ENCODE data around the gene PRSS33.

PRSS33 gene, protein sequence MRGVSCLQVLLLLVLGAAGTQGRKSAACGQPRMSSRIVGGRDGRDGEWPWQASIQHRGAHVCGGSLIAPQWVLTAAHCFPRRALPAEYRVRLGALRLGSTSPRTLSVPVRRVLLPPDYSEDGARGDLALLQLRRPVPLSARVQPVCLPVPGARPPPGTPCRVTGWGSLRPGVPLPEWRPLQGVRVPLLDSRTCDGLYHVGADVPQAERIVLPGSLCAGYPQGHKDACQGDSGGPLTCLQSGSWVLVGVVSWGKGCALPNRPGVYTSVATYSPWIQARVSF

DNA sequence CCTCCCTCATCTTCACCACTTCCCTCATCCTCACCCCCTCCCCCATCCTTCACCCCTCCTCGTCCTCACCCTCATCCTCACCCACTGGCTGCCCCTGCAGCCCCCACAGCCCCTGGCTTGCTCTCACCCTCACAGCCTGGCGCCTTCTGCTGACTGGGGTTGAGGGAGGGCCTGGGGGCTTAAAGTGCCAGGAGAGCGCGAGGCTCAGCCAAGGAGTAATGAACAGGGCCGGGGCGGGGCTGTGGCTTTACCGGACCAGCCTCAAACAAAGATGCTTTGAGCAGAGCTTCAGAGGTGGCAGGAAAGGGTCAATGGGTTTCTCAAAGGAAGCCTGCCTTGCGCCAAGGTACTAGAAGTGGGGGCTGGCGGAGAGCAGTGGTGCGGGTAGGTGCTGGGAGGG lies at the start of gene PRSS33:
TSS of gene PRSS33 (minus strand) at position 155 of the 400 bp plus-strand sequence. CDS start 1,013 bp downstream, outside the sequence.
- DNase-seq (ENCODE audit: low spot score), result no peak

DNA sequence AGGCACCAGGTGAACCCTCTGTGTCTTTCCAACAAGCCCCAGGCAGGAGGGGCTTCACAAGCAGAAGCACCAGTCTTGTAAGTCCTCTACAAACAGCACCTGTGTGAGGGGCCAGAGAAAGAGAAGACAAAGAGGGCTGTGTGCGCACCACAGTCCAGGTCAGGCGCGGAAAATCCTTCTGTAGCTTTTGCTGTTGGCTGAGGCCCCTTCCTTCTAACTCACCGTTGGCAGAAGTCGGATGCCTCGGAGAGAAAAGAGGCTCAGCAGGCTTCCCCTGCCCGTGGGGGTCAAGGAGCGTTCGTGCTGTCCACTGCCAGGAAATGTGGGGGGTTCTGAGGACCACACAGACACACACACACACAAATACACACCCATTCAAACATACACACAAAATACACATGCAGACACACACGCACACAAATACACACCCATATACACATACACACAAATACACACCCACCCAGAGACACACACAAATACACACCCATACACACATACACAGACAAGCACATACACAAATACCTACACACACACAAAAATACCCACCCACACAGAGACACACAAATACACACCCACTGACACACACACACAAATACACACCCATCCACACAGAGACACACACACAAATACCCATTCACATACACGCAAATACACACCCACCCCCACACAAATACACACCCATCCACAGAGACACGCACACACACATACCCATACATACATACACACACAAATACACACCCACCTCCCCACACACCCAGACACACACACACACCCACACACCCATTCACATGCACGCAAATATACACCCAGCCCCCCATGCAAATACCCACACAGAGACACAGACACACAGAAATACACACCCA lies 49.5 kb upstream of the PRSS33 start:
- no peak for DNase-seq (ENCODE audit: low spot score)

DNA sequence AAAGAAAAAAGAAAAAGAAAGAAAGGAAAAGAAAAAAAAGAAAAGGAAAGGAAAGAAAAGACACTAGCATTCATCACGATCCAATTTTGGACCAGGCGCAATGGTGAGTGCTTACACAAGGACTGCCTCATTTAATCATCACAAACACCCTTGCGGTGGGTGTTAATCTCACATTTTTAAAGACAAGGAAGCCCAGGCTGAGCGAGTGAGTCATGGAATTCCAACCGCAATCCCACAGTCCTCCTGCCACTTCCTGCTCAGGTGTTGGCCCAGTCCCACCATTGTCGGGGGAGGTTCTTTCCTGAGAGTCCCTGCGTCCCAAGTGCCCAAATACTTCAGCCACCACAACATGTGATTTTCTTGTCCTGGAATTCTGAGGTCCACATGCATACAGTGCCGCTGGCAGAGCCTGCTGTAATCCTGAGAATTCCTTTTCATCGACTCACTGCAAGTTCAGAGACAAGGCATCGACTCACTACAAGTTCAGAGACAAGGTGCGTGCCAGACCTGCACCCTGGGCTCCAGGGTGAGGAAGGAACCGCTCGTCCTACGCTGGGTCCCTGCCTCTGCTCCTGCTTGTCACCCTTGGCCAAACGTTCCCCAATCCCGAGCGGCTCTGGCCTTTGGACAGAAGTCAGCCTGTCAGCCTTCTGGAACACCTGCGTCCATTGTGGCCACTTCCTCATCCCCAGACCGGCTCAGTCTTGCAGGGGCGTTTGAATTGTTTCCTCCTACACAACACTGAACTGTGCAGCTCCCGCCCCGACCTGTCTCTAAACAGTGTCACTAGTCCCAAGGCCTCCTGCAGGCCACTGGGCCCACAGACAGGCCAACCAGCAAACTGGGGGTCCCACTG lies 48.5 kb upstream of the PRSS33 start:
- DNase-seq (ENCODE audit: low spot score), result no peak

DNA sequence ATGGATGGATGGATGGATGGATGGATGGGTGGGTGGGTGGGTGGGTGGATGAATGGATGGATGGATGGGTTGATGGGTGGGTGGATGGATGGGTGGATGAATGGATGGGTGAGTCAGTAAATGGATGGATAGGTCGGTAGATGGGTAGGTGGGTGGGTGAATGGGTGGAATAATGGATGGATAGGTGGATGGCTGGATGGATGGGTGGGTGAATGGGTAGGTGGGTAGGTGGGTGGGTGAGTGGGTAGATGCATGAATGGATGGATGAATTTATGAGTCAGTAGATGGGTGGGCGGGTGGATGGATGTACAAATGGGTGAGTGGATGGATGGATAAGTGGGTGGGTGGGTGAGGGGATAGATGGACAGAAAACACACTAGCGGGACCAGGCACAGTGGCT lies 47.6 kb upstream of the PRSS33 start:
- DNase-seq (ENCODE audit: low spot score), result no peak

DNA sequence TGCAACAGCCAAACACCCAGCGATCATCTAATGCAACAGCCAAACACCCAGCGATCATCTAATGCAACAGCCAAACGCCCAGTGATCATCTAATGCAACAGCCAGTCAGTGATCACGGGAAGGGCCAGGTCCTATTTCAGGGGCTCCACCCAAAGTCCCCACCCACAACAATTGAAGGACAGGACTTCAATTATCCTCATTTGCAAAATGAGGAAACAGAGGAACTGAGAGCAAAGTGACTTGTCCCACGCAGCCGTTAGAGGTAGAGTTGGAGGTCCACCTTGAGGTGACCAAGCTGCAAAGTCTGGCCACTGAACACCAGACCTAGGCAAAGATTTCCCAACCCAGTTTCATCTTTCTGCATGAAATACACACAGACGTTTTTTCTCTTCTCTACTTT lies 46.4 kb upstream of the PRSS33 start:
- DNase-seq (ENCODE audit: low spot score), result no peak

DNA sequence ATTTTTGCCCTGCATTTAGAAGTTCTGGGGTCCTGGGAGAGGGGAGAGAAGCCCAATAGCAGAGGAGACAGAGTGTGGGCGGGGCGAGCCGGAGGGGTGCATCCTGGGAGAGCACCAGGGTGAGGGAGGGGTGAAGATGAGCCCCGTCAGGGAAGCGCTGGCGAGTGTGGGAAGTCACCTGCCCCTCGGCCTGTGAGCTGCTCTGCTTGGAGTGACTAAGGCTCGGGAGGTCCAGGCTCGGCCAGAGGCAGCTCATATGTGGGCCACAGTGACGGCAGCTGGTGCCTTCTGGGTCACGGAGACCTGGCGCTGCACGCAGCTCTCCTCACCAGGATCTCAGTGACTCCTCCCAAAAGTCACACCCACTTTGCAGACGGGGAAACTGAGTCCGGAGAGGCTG lies 43.8 kb upstream of the PRSS33 start:
- no peak for DNase-seq (ENCODE audit: low spot score)

DNA sequence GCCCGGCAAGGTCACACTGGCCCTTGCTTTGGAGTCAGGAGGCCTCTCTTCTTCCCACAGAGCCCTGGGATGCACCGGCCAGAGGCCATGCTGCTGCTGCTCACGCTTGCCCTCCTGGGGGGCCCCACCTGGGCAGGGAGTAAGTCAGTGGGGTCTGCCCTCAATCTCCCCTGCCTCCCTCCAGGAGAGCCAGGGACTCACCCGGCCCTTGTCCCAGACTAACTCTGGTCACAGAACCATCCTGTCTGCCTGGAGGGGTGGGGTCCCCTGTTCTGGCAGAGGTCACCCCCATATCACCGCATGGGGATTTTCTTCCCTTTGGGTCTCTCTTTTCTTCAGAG lies 43.0 kb upstream of the PRSS33 start:
- DNase-seq (ENCODE audit: low spot score), result no peak

DNA sequence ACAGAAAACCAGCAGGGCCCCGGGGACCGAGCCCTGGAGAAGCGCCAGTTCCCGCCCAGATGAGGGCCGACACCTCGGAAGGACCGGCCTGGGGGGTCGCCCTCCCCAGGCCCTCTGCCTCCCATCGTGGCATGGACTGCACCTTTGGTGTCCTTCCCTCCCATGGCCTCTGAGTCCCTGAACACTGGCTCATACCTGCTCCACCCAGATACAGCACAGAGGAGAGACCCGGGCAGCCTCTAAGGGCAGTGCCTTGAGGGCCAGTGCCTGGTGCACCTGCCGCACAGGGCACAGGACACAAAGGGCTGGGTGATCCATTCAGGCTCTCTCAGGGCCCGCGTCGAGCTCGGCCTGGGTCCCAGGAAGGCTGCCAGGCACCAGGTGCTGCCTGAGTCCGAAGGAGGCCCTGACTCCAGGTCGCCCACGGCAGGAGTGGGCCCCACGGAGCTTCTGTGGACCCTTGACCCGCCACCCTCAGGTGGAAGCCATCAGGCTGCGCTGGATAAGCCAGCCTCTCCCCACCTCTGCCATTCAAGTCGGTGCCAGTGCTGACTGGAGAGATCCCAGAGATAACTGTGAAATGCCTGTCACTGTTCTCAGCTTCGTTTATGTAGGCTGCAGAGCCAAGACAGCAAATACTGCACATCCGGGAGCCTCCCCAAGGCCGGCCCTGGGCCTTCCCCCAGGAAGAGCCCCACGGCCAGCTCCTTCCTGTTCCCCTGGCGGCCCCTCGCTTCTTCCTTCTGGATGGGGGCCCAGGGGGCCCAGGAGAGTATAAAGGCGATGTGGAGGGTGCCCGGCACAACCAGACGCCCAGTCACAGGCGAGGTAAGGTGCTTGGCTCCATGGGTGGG lies 42.4 kb upstream of the PRSS33 start, which contains the start of gene ZG16B:
TSS of gene ZG16B (plus strand) at position 803 of the 854 bp plus-strand sequence. CDS start 139 bp downstream, outside the sequence.
- no peak for DNase-seq (ENCODE audit: low spot score)

DNA sequence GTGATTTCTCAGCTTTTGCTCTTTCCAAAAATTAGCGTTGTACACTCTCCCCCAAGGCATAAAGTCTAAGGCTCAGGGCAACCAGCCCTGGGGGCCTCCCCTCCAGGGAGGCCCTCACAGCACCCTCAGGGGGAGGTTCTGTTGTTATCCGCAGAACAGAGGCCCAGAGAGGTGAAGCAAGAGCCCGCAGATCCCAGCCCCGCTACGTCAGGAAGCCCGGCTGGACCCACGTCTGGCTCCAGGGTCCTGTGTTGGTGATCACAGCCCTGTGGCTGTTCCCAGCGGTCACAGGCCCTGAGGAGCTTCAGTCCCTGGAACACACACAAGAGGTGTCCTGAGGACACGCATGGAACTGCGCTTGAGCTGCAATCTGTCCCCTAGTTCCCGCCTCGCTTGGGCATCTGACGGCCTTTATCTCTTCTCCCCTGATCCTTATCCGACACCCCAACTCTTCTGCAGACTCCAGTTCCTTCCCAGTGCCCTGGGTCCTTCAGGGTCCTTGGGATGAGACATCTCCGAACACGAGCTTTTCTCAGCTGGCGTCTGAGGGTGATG lies 41.6 kb upstream of the PRSS33 start:
- no peak for DNase-seq (ENCODE audit: low spot score)

DNA sequence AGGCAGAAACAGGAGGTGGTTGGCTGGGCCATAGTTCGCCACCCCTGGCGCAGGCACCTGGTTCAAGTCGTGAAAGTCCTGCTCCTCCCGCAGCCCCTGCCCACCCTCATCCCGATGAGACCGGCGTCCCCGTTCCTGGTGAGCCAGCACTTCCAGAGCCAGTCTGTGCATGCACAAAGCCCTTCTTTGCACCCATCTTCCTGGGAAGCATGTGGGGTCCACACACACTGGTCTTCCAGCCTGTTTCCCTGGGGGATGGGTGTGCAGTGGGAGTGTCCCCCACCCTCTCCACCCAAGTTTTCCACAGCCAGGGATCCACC lies 41.1 kb upstream of the PRSS33 start:
- DNase-seq (ENCODE audit: low spot score), result no peak

DNA sequence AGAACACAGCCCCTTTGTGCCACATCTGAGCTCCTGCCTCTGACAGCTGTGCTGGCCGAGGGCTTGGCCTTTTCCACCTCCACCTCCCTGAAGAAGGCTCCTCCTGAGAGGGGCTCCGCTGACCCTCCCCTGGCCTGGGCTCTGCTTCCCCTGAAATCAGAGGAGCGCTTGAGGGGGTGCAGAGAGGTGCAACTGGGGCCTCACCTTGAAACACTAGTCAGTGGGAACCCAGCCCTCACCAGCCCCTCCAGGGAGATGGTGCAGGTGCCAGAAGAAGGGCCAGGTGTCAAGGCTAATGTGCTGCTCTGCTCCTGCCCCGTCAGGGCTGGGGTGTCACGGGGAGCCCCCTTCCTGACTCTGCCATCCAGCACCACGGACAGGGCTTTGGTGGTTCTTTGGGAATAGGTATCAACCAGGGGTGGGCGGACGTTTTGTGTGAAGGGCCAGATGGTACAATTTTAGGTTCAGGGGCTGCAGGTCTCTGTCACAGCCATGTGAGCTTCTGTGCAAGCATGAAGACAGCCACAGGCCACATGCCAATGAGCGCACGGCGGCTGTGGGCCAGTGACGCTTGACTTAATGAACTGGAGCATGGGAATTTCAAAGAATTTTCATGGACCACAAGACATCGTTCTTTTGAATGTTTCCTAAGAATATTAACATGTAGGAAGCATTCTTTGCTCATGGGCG lies 40.6 kb upstream of the PRSS33 start:
- no peak for DNase-seq (ENCODE audit: low spot score)

DNA sequence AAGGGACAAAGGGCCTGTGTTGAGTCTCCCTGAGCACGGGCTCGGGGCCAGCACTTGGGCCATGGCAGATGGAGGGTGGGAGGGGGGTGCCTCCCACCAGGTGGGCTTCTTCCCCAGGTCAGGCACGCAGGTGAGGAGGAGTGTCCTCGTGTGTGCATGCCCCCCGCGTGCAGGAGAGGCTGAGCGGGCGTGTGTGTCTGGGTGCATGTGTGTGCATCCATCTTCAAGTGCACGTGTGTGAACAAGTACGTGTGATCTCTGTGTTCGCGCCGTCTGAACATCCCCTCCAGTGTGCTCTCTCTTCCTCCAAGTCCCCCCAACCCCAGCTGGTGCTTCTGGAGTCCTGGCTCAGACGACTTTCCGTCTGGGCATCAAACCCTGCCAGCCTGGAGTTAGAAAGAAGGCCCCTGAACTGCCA lies 40.0 kb upstream of the PRSS33 start:
- no peak for DNase-seq (ENCODE audit: low spot score)

DNA sequence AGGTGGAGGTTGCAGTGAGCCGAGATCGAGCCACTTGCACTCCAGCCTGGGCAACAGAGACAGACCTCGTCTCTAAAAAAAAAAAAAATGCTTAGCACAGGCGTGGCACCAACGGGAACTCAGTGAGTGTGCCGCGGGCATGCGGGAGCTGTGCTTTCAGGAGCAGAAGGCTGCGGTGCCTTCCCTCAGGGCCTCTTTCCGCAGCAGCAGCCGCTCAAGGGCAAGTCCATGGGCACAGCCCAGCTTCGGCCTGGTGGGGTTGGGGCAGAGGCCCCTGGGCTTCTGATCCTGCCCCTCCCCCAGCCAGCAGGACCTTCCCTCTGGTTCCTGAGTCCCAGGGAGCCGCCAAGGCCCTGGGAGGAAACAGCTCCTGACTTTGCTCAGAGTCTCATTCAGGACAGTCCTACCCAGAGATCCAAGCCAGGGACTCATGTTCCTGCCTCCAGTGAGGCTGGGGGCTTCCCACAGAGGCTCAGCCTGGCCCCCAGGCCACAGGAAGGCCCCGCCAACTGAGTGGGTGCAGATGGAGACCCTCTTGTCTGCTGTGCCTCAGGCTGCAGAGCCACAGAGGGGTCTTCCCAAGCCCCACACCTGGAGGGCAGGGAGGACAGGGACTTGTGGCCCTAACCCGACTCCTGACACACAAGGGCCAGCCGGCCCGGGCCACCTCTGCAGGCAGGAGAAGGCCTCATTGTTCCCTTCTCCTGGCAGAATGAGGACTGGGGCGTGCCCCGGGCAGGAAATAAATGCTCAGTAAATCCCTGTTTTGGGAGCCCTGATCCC lies 39.4 kb upstream of the PRSS33 start:
- no peak for DNase-seq (ENCODE audit: low spot score)

DNA sequence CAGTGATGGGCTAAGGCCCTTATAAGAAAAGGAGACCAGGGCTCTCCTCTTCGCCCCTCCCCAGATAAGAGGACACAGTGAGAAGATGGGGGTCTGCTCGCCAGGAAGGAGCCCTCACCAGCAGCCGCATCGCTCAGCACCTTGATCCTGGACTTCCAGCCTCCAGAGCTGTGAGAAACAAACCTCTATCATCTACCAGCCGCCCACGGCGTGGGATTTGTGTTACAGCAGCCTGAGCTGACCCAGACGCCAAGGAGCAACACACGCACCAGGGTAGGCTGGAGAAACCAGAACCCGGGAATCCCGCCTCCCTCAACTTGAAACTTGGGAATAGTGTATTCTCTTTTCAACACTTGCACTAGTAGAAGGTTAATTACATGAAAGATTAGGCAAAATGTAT lies 38.5 kb upstream of the PRSS33 start:
- DNase-seq (ENCODE audit: low spot score), result no peak

DNA sequence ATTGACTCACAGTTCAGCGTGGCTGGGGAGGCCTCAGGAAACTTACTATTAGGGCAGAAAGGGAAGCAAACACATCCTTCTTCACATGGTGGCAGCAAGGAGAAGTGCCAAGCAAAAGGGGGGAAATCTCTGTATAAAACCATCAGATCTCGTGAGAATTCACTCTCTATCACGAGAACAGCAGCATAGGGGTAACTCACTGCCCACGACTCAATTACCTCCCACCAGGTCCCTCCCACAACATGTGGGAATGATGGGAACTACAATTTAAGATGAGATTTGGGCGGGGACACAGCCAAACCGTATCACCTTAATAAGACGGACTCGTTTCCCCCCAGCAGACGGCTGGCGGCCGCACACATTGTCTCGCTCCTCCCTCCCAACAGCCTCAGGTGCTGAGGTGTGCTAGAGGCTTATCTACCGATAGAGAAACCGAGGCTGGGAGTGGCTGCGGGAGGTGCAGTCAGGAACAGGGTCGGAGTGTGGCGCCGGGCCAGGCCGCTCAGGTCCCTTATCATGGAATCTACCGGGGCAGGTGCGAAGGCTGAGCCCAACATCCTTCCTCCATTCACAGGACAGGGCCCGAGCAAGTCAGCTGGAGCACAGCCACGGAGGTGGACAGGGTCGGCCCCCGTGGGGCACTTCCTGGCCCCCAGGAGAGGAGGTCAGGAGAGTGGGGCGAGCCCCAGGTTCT lies 37.8 kb upstream of the PRSS33 start:
- no peak for DNase-seq (ENCODE audit: low spot score)

DNA sequence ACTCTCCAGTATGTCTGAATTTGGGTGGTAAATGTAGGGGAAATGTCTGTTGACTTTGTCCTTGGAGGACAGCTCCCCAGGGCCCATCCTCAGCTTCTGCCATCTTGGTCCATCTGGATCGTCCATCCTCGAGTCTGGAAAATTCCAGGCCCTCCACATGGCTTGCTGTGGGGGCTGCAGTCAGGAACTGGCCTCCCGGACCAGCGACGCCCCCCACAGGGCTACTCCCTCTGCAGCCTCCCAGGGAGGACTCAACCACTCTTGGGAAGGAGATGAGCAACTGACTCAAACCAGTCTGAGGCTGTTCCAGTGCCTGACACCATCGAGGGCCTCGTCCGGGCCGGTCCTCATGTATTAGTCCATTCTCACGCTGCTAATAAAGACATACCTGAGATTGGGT lies 37.3 kb upstream of the PRSS33 start:
- DNase-seq (ENCODE audit: low spot score), result no peak

DNA sequence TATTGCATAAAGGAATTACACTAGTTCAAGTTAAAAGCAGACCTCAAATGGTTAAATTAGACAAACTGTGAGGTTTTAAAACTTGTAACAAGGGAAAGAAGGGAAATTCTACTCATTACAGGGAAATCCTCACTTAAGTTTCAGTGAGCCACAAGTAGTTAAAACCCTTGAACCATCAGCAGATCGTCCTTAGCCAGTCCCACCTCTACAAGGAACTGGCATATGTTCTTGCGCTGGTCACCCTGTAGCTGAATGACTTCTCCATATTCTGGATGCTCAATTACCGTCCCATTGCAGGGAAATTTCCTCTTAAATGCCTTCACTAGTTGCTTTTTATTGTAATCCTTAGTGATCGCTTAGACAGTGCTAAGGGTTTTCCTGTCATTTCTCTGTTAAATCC lies 35.1 kb upstream of the PRSS33 start:
- DNase-seq (ENCODE audit: low spot score), result no peak

DNA sequence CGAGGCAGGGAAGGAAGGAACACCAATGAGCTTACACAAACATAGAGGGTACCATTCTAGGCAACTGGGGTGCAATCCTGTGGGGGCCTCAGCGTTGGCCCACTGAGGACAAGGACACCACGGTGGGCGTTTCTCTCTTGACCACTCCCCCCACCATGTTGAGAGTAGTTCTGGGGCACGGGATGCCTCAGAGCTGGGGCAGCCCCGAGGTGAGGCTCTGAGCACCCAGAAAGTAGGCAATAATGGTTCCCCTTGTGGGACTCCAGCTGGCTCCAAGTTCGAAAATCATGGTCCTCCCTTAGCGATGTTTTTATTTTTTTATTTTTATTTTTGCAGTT lies 34.8 kb upstream of the PRSS33 start:
- DNase-seq (ENCODE audit: low spot score), result no peak

DNA sequence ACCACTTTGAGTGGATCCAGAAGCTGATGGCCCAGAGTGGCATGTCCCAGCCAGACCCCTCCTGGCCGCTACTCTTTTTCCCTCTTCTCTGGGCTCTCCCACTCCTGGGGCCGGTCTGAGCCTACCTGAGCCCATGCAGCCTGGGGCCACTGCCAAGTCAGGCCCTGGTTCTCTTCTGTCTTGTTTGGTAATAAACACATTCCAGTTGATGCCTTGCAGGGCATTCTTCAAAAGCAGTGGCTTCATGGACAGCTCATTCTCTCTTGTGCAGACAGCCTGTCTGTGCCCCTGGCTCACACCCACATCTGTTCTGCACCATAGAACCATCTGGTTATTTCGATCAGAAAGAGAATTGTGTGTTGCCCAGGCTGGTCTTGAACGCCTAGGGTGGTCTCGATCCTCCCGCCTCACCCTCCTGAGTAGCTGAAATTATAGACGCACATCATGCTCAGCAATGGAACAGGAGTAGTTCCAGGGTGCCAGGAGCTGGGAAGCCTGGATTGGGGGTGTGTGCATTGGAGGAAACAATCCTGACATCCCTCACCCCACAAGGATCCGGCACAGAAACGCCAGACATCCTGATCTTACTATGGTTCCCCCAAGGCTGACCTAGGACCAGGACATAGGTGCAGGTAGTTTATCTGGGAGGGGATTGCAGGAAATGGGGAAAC lies 34.3 kb upstream of the PRSS33 start:
- DNase-seq (ENCODE audit: low spot score), result no peak
